NT2/D1 (cell line): ENCODE measurements around the gene WNT6.

Experiments
- DNase-seq: peaks from one replicate; pipeline ENCODE4 v3.0.0-alpha.2; 2011; ENCODE audit warnings: low read depth, low spot score
- H3K27me3 ChIP-seq: 2 replicates; pipeline ENCODE4 v1.6.0; 2011; ENCODE audit warnings: mild to moderate bottlenecking; ENCODE audit not compliant: insufficient read length, insufficient read depth
- H3K36me3 ChIP-seq: 2 replicates; pipeline ENCODE4 v1.6.1; 2011; ENCODE audit warnings: mild to moderate bottlenecking, low read length, mixed read lengths; ENCODE audit not compliant: insufficient read depth, insufficient read length
- H3K4me1 ChIP-seq: 2 replicates; pipeline ENCODE4 v1.5.1; 2011; ENCODE audit not compliant: insufficient read depth, insufficient read length
- H3K4me3 ChIP-seq: 2 replicates; pipeline ENCODE4 v1.5.1; 2011; ENCODE audit warnings: low read depth; ENCODE audit not compliant: insufficient read length
- H3K9ac ChIP-seq: 2 replicates; pipeline ENCODE4 v1.6.0; 2011; ENCODE audit warnings: low read depth; ENCODE audit not compliant: insufficient read length
- H3K9me3 ChIP-seq: 2 replicates; pipeline ENCODE4 v1.5.1; 2011; ENCODE audit warnings: mild to moderate bottlenecking, low read length; ENCODE audit not compliant: insufficient read depth
- SUZ12 ChIP-seq: IDR thresholded peaks from 2 replicates; pipeline ENCODE4 v1.6.1; 2011; ENCODE audit not compliant: insufficient read length, insufficient read depth; ENCODE audit errors: extremely low read depth
- YY1 ChIP-seq: IDR thresholded peaks from 2 replicates; pipeline ENCODE4 v1.6.1; 2011; ENCODE audit not compliant: insufficient read length, insufficient read depth
- ZNF274 ChIP-seq: IDR thresholded peaks from 2 replicates; pipeline ENCODE4 v1.6.1; 2011; ENCODE audit warnings: mild to moderate bottlenecking, low read depth, low read length

The WNT6 gene

DNA sequence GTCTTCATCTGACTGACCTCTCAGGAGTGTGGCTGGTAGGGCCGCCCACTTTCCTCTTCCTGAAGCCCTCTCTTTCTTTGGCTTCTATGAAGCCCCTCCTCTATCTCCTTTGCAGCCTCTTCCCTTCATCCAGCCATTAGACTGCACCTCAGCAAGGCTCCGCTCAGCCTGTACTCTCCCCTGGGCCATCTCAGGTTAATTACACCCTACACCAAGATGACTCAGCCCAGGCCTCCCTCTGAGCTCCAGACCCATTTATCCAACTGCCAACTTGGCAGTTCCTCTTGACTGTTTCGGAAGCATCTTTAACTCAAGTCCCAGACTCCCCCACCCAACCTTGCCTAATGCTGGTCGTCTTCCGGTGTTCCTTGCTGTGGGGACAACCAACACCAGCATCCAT, 5.8 kb upstream of the WNT6 start:
- TF ChIP-seq ZNF274 (no peak), YY1 (no peak), SUZ12 (no peak)
- no peak for DNase-seq
- Histone ChIP-seq H3K9me3 (no peaks in the 10 kb centered on the region), H3K9ac (no peak overlapping the region), H3K27me3 (peaks cover 37% of the 10 kb centered on the region), H3K36me3 (no peaks in the 10 kb centered on the region), H3K4me3 (no peak overlapping the region), H3K4me1 (peaks cover 40% of the 10 kb centered on the region)

DNA sequence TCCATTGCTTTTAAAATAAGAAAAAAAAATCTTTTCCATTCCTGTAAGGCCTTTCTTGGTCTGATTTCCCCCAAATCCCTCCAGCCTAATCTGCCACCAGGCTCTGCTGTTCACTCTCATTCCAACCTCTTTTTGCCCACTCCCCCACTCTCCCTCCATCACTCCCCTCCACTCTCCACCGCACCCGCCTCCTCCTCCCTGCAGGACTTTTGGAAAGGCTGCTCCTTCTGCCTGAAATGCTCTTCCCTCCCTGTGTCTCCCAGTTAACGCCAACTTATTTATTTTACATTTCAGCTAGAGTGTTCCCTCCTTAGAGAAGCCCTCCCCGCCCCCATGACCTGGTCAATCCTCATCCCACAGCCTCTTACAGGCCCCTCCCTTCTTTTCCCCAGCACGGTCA, 4.7 kb upstream of the WNT6 start:
- Histone ChIP-seq H3K9ac (no peak overlapping the region), H3K4me1 (peaks cover 41% of the 10 kb centered on the region)

DNA sequence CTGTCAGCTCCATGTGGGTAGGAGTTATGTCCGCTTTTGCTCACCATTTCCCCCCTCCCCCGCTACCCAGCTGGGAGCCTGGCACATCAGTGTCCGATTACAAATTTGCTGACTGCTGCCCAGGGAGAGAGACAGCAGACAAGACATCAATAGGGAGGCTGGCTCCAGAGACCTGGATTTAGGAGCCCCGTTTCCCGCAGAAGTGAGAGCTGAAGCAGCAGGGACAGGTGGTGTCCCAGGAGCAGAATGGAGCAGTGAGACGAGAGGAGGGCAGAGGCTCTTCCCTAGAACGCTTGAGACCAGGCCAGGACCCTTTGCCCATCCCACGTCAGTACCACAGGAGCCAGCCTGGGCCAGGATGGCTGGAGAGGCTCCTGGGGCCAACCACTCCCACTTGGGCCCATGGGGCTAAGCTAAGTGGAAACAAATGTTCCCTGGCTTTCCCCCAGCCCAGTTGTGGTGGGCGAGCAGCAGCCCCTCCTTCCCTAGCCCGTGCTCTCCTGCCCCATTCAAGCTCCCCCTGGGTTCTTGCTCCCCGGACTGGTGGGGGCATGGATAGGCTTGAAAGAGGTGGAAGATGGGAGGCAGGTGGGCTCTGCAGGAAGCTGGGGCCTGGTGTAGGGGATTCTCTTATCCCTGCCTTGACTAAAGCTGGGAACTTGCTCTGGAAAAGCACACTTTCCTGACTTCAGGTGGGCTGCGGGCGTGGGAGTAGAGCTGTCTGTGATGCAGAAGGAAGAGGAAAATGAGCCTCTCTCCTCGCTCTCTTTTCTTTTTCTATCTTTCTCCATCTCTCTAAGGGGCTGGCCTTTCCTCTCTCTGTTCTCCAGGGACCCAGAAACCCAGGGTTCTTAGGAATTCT, 4.1 kb upstream of the WNT6 start:
- no peak for DNase-seq
- H3K36me3 ChIP-seq, result no peaks in the 10 kb centered on the region
- no peak for TF ChIP-seq ZNF274
- TF ChIP-seq SUZ12, result no peak
- no peak for TF ChIP-seq YY1
- no peak overlapping the region for H3K4me3 ChIP-seq
- H3K27me3 ChIP-seq, result peaks cover 52% of the 10 kb centered on the region
- peaks cover 44% of the 10 kb centered on the region for H3K4me1 ChIP-seq
- no peak overlapping the region for H3K9ac ChIP-seq
- H3K9me3 ChIP-seq, result no peaks in the 10 kb centered on the region

More for the DNA sequence above, 4.7 kb upstream of the WNT6 start:
- no peak for DNase-seq
- Histone ChIP-seq H3K4me3 (no peak overlapping the region), H3K27me3 (peaks cover 45% of the 10 kb centered on the region), H3K36me3 (no peaks in the 10 kb centered on the region), H3K9me3 (no peaks in the 10 kb centered on the region)
- TF ChIP-seq ZNF274 (no peak), YY1 (no peak), SUZ12 (no peak)

DNA sequence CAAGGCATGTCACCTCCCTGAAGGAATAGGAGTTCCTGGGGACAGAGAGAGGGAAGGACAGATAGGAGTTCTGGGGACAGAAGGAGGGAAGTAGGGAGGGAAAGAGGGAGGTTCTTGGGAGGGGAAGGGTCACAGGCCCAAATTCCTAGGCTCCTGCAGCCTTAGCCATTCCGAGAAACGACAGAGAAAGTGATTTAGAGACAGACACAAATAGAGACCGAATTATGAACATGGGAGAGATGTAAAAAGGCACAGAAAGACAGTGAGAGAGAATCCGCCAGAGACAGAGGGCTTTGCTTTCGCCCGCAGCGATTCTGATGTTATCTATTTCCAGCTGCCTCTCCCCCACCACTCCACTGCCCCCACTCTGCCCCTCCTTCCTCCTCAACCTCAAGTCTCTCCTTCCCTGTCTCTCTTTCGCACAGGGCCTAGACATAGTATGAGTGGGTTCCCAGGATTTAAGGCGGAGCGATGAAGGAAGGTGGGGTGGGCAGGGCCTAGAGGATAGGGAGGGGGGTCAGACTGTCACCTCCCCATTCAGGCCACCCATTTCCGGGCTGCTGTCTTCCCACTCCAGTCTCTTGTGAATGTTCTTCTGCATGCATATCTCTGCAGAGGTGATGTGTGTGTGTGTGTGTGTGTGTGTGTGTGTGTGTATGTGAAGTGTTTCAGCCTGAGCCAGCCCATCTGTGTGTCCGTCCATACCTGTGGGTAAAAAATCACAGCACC, 3.3 kb upstream of the WNT6 start:
- TF ChIP-seq SUZ12, result no peak
- no peak for TF ChIP-seq YY1
- no peak for TF ChIP-seq ZNF274
- Histone ChIP-seq H3K36me3 (no peaks in the 10 kb centered on the region), H3K9me3 (no peaks in the 10 kb centered on the region), H3K9ac (no peak overlapping the region), H3K27me3 (peaks cover 54% of the 10 kb centered on the region), H3K4me1 (peaks cover 45% of the 10 kb centered on the region), H3K4me3 (no peak overlapping the region)
- DNase-seq, result no peak

DNA sequence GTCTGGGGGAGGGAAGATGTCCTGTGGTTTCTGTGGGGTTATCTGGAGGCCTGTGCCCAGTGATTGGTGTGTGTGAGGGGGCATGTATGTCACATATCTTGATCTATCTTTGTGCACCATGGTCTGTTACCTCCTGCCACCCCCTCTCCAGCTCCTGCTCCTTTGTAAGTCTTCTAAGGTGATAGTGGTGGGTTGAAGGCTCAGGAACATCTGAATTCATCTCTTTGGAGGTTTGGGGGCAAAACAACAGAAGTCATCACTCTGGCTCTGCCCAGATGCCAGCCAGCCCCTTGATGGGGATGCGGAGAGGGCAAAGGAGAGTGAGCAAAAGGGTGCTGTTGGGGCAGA, 2.7 kb upstream of the WNT6 start:
- Histone ChIP-seq H3K9ac (no peak overlapping the region), H3K36me3 (no peaks in the 10 kb centered on the region), H3K4me1 (peaks cover 47% of the 10 kb centered on the region), H3K9me3 (no peaks in the 10 kb centered on the region), H3K27me3 (peaks cover 59% of the 10 kb centered on the region), H3K4me3 (no peak overlapping the region)
- no peak for DNase-seq
- TF ChIP-seq SUZ12 (no peak), YY1 (no peak), ZNF274 (no peak)

DNA sequence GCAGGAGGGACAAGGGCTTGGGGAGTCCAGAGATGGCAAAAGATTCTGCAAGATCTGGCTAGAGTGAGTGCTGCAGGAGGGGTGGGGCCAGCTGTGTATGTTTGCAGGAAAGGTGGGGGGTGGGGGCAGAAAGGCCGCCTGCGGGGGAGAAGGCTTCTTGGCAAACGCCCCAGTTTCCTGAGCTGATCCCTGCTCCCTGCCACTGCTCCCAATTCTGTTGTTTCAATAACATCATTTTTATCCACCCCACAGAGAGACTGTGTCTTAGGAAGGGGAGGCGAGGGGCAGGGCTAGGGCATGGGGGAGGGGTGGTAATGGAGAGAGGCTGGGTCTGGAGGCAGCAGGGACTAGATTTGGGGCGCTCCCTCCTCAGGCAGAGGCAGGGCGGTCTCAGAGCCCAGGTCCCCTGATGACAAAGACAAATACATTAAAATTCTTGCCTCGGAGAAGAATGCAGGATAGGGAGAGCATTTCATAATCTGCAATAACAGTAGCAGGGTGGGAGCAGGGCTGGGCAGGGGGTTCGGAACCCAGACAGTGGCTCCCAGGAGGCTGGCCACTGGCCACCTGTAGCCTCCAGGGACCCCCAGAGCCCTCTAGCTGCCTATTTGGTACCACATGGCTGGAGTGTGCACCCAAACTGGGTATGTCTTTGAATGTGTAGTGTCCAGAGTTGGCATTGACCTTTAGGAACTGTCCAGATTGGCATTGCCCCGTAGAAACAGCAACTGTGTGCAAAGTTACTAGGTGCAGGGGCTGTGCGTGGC, 2.1 kb upstream of the WNT6 start:
- H3K4me1 ChIP-seq, result peaks cover 46% of the 10 kb centered on the region
- peaks cover 65% of the 10 kb centered on the region for H3K27me3 ChIP-seq

DNA sequence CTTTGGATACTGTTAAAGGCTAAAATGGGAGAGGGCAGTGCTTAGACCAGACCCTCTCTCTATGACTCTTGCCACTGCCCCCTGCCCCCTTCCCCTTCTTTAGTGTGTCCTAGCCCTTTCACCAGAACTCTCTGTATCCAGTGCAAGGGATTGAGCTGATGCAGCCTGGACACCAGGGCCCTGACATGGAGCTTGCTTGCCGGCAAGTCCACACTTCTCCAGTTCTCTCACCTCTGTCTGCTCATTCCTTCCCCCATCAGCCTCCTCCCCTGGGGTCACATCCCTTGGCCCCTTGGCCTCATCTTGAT, 1.5 kb upstream of the WNT6 start:
- Histone ChIP-seq H3K9me3 (no peaks in the 10 kb centered on the region), H3K9ac (no peak overlapping the region), H3K4me3 (no peak overlapping the region), H3K27me3 (peaks cover 70% of the 10 kb centered on the region), H3K4me1 (peaks cover 43% of the 10 kb centered on the region), H3K36me3 (no peaks in the 10 kb centered on the region)
- TF ChIP-seq ZNF274 (no peak), SUZ12 (no peak), YY1 (no peak)
- no peak for DNase-seq

More for the DNA sequence above, 2.1 kb upstream of the WNT6 start:
- Histone ChIP-seq H3K4me3 (no peak overlapping the region), H3K36me3 (no peaks in the 10 kb centered on the region), H3K9me3 (no peaks in the 10 kb centered on the region), H3K9ac (no peak overlapping the region)
- TF ChIP-seq YY1 (no peak), ZNF274 (no peak), SUZ12 (no peak)
- DNase-seq, result no peak
